GM23338 (cell line): ENCODE measurements around the gene NACA2.

Experiments used
- CREB1 ChIP-seq: fragments of 250-450 bp; sonication (Bioruptor Pico); IDR thresholded peaks from 2 replicates; pipeline ENCODE4 v1.5.0; 2020; ENCODE audit warnings: low read depth, mild to moderate bottlenecking, moderate library complexity
- CTCF ChIP-seq, 2 experiments: fragments of 200-600 bp in 1 of 2; sonication (generic) in 1 of 2; conservative IDR thresholded peaks; 2 replicates each; pipeline versions ENCODE4 v1.5.1 to v1.6.1; 2016 to 2017; ENCODE audit warnings: antibody characterized with exemption in 2 of 2, low read depth in 2 of 2, mild to moderate bottlenecking in 2 of 2, moderate library complexity in 1 of 2
- POLR2AphosphoS5 ChIP-seq: IDR thresholded peaks from 2 replicates; pipeline ENCODE4 v1.6.1; 2016; ENCODE audit warnings: antibody characterized with exemption, low read depth
- REST ChIP-seq: IDR thresholded peaks from one replicate; pipeline ENCODE4 v1.6.1; 2018; ENCODE audit warnings: antibody characterized with exemption; ENCODE audit not compliant: unreplicated experiment
- ZNF331 ChIP-seq: fragments of 250-450 bp; sonication (Bioruptor Pico); IDR thresholded peaks from 2 replicates; pipeline ENCODE4 v1.5.0; 2020; ENCODE audit warnings: low read depth, mild to moderate bottlenecking, moderate library complexity

GRCh38 chr17:61547113-61547512, 43.9 kb downstream of the NACA2 start:
- TF ChIP-seq CTCF (conservative IDR thresholded peaks at IDR 0.05; ENCODE audit: low read depth in 2 of 2) (no peak), CREB1 (CRISPR knock-in tag) (no peak), REST (no peak), POLR2AphosphoS5 (no peak), ZNF331 (no peak)
